ENCODE data around the gene MYOD1.

The MYOD1 gene

DNA sequence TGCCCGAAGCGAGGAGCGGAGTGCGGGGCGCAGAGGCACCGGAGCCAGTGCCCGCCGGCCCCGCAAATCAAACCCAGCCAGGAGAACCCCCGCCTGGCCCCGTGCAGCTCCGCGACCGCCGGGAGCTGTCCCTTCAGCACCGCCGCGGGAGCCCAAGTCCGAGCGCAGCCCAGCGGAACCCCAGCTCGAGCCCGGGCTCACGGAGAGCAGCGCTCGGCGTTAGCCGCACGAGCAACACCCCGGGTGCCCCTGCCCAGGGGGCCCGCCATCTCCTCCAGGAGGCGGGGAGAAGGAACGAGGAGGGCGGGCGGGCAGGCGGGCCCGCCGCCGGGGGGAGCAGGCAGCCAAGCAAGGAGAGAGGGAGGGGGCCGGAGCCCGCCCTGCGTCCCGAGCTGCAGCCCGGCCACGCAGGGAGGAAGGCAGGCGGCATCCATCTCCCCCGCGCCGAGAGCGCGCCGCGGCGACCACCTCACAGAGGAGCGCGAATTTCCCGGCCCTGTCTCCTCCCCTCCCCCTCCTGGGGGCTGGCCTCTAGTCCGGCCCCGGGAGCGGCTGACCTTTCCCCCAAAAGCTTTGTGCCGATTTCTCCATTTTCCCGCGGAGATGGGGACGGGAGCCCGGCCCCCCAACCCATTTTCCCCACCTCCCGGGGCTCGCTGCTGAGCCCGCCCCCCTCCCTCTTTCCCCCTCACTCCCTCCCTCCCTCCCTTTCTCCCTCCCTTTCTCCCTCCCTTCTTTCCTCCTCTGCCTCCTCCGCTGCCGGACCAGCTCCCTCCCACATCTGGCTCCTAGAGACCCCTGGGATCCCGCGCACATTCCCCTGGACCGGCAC is 15.8 kb downstream of the MYOD1 start:
- DNase-seq (ENCODE audit: low read depth, low spot score) = no peak

DNA sequence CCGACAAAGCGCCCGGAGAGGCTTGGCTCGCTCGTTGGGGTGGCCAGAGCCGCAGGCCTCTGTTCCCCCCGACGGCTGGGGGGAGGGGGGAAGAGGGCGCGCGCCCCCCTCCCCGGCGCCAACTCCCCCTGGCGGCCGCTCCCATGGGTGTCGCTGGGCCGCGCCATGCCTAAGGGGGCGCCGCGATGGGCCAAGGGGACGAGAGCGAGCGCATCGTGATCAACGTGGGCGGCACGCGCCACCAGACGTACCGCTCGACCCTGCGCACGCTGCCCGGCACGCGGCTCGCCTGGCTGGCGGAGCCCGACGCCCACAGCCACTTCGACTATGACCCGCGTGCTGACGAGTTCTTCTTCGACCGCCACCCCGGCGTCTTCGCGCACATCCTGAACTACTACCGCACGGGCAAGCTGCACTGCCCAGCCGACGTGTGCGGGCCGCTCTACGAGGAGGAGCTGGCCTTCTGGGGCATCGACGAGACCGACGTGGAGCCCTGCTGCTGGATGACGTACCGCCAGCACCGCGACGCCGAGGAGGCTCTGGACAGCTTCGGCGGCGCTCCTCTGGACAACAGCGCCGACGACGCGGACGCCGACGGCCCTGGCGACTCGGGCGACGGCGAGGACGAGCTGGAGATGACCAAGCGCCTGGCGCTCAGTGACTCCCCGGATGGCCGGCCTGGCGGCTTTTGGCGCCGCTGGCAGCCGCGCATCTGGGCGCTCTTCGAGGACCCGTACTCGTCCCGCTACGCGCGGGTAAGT is 16.6 kb downstream of the MYOD1 start:
- DNase-seq (ENCODE audit: low read depth, low spot score) = no peak

- DNase-seq (ENCODE audit: low read depth, low spot score) = no peak
Measured at GRCh38 chr11:17736579-17736893, 17.2 kb downstream of the MYOD1 start.

DNA sequence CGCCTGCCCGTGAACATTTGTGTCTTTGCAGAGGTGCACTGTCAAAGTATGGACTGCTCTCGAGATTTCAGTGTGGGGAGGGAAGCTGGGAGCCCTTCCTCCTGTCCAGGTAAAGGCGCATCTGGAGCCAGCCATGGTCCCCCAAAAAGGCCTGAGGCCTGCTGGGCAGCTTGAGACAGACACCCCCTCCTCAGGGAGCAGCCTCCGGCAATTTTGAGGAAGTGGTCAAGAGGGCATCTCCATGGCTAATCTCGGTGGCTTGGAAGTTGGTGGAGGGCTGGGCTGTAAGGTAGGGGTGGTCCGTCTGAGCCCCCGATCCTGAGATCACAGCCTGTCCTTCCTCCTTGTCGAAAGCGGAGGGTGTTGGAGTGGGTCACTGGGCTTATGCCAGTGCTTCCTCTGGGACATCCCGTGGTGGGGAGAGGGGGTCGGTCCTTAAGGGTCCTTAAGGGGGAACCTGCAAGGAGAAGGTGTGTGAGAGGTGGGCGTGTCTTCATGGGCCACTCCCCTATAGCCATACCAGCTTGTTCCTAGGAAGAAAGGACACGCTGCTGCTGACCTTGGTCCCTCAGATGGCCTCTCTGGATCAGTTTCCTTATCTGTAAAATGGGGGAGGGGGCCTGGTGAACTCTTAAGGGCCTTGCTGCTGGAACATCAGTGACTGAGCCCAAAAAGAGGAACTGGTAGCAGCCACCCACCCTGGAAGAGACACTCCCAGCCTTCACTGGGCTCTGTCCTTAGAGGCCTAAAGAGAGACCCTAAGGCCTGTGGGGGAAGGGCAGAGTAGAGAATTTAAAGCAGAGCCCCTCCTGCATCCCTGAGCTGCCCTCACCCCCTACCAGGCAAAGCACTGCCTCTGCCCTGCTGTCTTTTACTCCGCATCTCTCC is 17.8 kb downstream of the MYOD1 start:
- DNase-seq (ENCODE audit: low read depth, low spot score) = no peak

DNA sequence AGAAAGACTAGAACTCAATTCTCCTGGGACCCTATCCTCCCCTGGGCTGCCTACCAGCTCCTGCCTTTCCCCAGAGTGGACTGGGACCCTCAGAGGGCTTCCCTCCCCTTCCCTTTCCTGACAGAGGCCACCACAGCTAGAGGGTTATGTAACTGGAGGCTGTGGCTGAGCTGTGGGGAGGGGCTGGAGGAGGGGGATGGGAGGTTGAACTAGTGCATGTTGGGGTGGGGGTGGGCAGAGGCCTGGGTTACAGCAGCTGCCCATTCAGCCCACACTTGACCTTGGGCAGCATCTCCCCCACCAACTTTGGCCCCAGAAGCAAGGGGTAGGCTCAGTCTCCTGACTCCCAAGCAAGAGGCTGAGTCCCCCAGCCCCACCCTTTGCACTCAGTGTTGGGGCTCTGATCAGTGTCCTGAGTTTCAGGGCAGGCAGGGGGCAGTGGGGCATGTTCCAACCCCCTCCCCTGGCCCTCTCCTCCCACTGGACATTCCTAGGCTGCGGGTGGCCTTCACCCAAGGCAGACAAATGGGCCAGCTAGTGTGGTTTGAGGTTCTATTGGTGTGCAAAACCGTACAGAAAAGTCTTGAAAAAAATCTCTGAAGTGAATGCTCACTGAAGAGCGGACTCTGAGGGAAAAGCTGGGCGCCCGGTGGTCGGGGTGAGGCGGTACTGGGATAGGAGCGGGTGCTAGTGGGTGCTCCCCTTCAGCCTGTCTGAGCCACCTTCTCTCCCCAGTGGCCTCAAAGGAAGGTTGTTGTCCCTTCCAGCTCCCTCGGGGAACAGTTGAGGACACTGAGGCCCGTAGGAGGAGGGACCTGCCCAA is 19.0 kb downstream of the MYOD1 start:
- no peak for DNase-seq (ENCODE audit: low read depth, low spot score)

DNA sequence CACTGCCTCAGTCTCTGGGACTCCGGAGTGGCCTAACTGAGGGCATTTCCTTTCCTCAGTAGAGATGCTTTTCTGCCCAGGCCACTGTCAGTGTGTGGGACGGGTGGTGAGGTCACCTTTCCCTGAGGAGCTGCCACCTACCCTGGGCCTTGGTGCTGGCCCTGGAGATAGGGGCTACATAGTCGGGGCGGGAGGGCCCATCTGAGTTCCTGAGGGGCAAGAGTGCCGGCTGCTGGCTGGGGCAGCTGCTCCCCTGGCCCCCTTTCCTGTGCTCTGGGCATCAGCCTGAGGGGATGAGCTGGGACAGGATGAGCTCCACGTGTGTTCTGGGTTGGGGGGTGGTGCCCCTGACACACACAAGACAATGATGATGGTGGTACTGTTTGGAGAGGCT is 20.6 kb downstream of the MYOD1 start:
- no peak for DNase-seq (ENCODE audit: low read depth, low spot score)

DNA sequence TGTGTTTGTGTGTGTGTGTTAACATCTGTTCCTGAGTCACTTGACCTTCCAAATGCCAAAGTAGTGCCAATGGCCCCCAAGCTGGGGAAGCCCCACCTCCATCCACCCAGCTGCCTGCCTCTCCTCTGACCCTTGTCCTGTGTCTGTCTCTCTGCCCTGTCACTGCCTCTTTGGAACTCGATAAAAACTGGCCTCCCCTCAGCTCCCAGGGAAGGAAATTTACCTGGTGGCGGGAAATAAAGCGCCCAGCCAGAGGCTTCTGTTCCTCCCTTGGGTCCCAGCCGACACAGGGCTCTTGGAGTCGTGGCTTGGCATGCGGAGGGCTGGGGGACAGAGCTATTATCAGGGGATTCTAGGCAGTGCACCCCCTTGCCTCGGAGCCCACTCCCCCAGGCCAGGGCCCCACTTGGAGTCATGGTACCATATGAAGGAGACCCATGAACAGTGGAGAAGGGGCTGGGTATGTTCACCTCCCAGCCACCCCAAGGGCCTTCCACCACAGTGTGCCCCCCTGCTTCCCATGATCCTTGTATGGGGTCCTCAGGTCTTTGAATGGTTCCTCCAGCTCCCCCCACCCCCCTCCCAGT is 21.4 kb downstream of the MYOD1 start:
- DNase-seq (ENCODE audit: low read depth, low spot score) = no peak

DNA sequence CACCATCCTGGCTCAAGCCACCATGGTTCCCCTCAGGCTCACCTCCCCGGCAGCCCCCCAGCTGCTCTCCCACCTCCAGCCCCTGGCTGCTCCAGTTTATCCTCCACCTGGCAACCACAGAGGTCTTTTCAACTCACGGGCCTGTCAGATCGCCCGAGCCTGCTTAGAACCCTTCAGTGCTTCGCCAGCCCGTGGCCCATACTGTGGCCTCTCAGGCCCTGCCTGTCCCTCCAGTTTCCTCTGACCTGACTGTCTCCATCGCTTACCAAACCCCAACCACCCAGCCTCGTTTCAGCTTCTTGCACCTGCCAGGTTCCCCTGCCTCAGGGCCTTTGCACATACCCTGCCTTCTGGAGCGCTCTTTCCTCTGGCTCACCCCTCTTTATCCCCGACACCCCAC is 22.1 kb downstream of the MYOD1 start:
- DNase-seq (ENCODE audit: low read depth, low spot score) = no peak

DNA sequence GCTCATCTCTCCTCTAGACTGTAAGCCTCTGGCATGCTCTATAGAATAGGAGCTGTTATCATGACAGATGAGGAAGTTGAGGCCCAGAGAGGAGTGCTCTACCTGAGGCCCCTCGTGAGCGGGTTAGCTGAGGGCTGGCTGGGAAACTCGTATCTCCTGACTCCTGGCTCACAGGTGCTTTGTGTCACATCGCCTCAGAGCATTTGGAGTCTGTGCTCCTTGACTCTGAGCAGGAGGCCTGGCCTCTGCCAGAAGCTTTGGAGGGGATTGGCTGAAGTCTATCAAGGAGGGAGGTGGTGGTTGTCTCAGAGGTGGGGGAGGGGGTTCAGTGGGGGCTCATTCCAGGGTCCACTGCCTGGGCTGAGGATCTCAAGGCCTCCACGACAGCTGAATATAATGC is 22.6 kb downstream of the MYOD1 start:
- no peak for DNase-seq (ENCODE audit: low read depth, low spot score)

GRCh38 chr11:17743026-17743807 is 23.8 kb downstream of the MYOD1 start:
- no peak for DNase-seq (ENCODE audit: low read depth, low spot score)

- DNase-seq (ENCODE audit: low read depth, low spot score) = no peak
Measured at GRCh38 chr11:17743808-17744119, 24.4 kb downstream of the MYOD1 start.

GRCh38 chr11:17744151-17744940 is 25.0 kb downstream of the MYOD1 start:
- DNase-seq (ENCODE audit: low read depth, low spot score) = no peak

- DNase-seq (ENCODE audit: low read depth, low spot score) = no peak
Measured at GRCh38 chr11:17745023-17745772, 25.8 kb downstream of the MYOD1 start.

DNA sequence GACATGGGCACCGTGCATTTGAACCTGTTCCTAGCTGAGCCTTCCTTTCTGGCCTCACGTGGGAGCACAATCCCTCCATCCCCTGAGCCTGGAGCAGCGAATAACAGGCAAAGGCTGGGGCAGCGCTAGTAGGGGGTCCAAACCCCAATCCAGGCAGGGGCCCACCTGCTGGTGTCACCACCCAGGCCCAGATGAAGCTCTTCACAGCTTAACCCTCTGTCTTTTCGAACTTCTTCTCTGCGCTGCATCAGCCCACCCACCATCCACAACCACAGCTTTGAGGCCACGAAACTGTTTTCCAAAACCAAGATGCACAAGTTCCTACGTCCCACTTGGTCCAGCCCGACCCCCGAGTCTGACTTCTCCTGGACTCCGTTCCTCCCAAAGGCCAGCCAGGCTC is 26.7 kb downstream of the MYOD1 start:
- no peak for DNase-seq (ENCODE audit: low read depth, low spot score)

GRCh38 chr11:17747131-17747955 is 28.0 kb downstream of the MYOD1 start:
- no peak for DNase-seq (ENCODE audit: low read depth, low spot score)

DNA sequence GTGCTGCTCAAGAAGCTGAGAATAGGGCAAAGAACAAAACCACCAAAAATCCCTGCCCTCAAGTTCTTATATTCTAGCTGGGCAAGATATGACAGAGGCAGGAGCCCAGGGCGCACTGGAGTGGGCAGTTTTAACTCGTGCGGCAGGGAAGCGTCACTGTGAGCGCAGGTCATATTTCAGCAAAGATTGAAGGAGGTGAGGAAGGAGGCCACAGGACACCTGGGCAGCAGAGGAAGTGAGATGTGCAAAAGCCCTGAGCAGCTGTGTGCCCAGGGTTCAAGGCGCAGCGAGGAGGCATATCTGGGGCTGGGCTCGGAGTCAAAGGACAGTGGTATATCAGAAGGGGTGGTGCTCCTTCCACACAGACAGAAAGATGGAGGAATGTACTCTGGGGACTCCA is 28.7 kb downstream of the MYOD1 start:
- DNase-seq (ENCODE audit: low read depth, low spot score) = no peak

DNA sequence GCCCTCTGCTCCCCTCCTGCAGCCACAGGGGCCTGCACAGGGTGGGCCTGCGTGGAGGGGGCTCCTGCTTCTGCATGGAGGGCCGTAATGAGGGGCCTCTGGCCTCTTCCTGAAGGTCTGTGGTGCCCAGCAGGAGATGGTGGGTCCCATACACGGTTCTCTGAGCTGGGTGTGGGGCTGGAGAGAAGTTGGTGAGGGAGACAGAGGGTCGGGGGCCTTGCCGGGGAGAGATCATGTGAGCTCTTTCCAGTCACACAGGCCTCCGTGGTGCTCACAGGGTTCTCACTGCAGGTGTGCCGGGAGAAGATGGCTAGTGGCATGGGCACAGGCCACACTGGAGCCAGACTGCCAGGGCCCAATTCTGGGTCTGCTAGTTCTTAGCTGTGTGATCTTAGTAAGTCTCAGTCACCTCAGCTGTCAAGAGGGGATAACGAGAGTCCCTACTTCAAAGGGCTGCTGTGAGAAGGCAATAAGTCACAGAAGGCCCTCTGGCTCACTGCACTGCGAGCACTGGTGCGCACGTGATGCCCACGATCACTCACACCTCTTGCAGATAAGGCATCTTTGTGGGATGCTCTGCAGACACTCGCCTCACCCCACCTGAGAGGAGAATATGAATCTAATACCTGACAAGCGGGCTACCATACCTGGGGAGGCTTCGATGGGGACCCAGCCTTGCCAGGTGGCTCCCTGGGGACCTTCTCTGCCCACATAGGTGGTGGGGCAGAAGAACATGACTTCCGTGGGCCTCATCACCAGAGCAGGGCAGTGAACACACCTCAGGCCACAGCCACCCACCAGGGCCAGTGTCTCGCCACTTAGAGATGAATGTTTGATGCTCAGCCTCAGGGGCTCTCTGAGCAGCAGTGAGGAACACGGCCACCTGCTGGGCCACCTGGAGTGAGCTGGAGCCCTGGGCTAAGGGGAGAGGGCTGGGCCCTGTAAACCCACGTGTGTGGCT is 29.7 kb downstream of the MYOD1 start:
- no peak for DNase-seq (ENCODE audit: low read depth, low spot score)
